SK-N-SH (cell line): Measurements from ENCODE around the gene KRTAP9-7.
"Not testable (repeated sequence)": the region's sequence is repeated elsewhere in the genome, so short reads cannot be mapped to it uniquely, and the experiment has no call there.

Experiments
- CTCF ChIP-seq: fragments of 200-600 bp; sonication (generic); IDR thresholded peaks from 2 replicates; pipeline ENCODE4 v1.6.1; 2017; ENCODE audit warnings: antibody characterized with exemption, mild to moderate bottlenecking, moderate library complexity
- REST ChIP-seq: IDR thresholded peaks from 2 replicates; pipeline ENCODE4 v1.6.1; 2012; ENCODE audit warnings: mild to moderate bottlenecking, low read depth, low read length, moderate library complexity
- RFX5 ChIP-seq: IDR thresholded peaks from 2 replicates; pipeline ENCODE4 v1.6.1; 2012; ENCODE audit warnings: mild to moderate bottlenecking, improper control_type of control experiment, low read length
- SMC3 ChIP-seq: IDR thresholded peaks from 2 replicates; pipeline ENCODE4 v1.6.1; 2012; ENCODE audit warnings: low read depth, low read length, improper control_type of control experiment

- TF ChIP-seq SMC3, RFX5, CTCF, REST: not testable (repeated sequence)
Measured at GRCh38 chr17:41232399-41233105, 42.9 kb upstream of the KRTAP9-7 start, which contains the start of gene KRTAP9-3.
